Measurements from ENCODE around the gene MAP2K6.

DNA sequence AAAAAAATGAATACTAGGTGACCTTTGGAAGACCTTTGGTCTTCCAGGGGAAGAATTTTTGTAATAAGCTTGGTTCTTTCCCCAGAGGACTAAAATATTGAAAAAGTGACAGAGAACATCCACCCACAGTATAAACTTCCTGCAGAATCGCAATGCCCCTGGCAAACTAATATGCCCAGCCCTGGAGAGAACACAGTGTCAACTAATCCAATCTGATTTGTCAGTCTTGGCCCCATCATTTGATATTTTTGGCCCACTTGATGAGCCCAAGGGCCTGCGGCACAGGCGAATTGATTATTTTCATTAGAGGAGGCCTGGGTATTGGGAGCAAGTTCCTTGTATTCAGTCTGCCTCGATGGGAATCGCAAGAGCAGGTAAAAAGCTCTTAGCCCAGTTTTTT, 98.4 kb downstream of the MAP2K6 start:
- TF ChIP-seq, protein P1, sequence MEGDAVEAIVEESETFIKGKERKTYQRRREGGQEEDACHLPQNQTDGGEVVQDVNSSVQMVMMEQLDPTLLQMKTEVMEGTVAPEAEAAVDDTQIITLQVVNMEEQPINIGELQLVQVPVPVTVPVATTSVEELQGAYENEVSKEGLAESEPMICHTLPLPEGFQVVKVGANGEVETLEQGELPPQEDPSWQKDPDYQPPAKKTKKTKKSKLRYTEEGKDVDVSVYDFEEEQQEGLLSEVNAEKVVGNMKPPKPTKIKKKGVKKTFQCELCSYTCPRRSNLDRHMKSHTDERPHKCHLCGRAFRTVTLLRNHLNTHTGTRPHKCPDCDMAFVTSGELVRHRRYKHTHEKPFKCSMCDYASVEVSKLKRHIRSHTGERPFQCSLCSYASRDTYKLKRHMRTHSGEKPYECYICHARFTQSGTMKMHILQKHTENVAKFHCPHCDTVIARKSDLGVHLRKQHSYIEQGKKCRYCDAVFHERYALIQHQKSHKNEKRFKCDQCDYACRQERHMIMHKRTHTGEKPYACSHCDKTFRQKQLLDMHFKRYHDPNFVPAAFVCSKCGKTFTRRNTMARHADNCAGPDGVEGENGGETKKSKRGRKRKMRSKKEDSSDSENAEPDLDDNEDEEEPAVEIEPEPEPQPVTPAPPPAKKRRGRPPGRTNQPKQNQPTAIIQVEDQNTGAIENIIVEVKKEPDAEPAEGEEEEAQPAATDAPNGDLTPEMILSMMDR (IDR thresholded peaks at IDR 0.05) = no peak
- no peak for TF ChIP-seq POLR2AphosphoS5 (IDR thresholded peaks at IDR 0.05)
